H1 (cell line): ENCODE measurements around the gene TENT4B. TPM values are rescaled to one million over a fixed set of nuclear protein-coding genes. Genes with fewer than 3 reads are reported as not detected.

Experiments used
- CHD1 ChIP-seq: IDR thresholded peaks from 2 replicates; pipeline ENCODE4 v1.6.1; 2012; ENCODE audit warnings: low read depth, low read length, improper control_type of control experiment
- E2F6 ChIP-seq: IDR thresholded peaks from 2 replicates; pipeline ENCODE4 v1.6.1; 2012; ENCODE audit warnings: inconsistent platforms
- RNF2 ChIP-seq: fragments of 200-900, 300-1000 bp; sonication (generic); IDR thresholded peaks from 2 replicates; pipeline ENCODE4 v1.7.1; 2016; ENCODE audit warnings: borderline replicate concordance, low read depth, mild to moderate bottlenecking, antibody characterized with exemption, low read length; ENCODE audit not compliant: poor library complexity, severe bottlenecking; ENCODE audit errors: missing control alignments
- SIRT6 ChIP-seq: IDR thresholded peaks from one replicate; pipeline ENCODE4 v1.7.1; 2012; ENCODE audit warnings: low read length, inconsistent platforms
- SIX5 ChIP-seq: IDR thresholded peaks from 2 replicates; pipeline ENCODE4 v1.6.1; 2011; ENCODE audit warnings: mild to moderate bottlenecking, low read depth, low read length
- SRF ChIP-seq: IDR thresholded peaks from 2 replicates; pipeline ENCODE4 v1.6.1; 2011; ENCODE audit warnings: mild to moderate bottlenecking, low read depth, low read length, moderate library complexity
- polyA plus RNA-seq, 7 experiments: library from polyadenylated mRNA; depleted of rRNA in 3 of 7; stranded (reverse) in 5 of 7; unstranded in 2 of 7; fragments of >200 nt in 5 of 7; fragments of 200-250 nt in 2 of 7; gene quantifications; 1 replicate in 5 of 7; 2 replicates in 1 of 7; 4 replicates in 1 of 7; pipeline versions ENCODE4 v1.2.1 to v1.2.3, GENCODE V29; 2011 to 2013; ENCODE audit warnings: missing spikeins in 2 of 7, mixed read lengths in 2 of 7
- total RNA-seq: library from RNA; stranded (reverse); fragmentation: NEBNext Ultra II Directional; extraction: Animal tissue kit (Norgen Biotek cat#: 25700); gene quantifications from 2 replicates; pipeline ENCODE4 v1.2.1, GENCODE V29; 2021

Gene TENT4B
- total and polyA plus RNA-seq, 2 of the 8 experiments (the other 6 are each of a cell fraction or from before 2014, with no cell fraction given) = 4.2 to 15.7 TPM

GRCh38 chr16:50247123-50247905 is 94.2 kb downstream of the TENT4B start (continued):
- TF ChIP-seq RNF2 (no peak), SIX5 (no peak), E2F6 (no peak), SRF (no peak), CHD1 (no peak), SIRT6 (no peak)
- TF ChIP-seq, all 59 proteins: peak for 0
